ENCODE results near the gene GNAT3. TPM values are rescaled to one million over a fixed set of nuclear protein-coding genes. Genes with fewer than 3 reads are reported as not detected.

GNAT3 gene
- total RNA-seq, 4 donors from 2014 or later: not detected

- WGBS, 2 donors: 24 to 29% methylated on average over 1 of the region's 1 CpG
- no peak for DNase-seq (ENCODE audit: low spot score in 2 of 2)
- no peak for TF ChIP-seq POLR2A (IDR thresholded peaks at IDR 0.05)
Observed at GRCh38 chr7:80542398-80542797, 30.5 kb upstream of the GNAT3 start.

GRCh38 chr7:80540836-80541235, 29.0 kb upstream of the GNAT3 start:
- no peaks in the 10 kb centered on the region for H3K27me3 ChIP-seq
- peak overlapping the region in 1 of 4 donors; percentile 53 for H3K27ac ChIP-seq
- WGBS, 2 donors: 29 to 40% methylated on average over 3 of the region's 3 CpGs

More at GRCh38 chr7:80542398-80542797, 30.5 kb upstream of the GNAT3 start:
- Histone ChIP-seq H3K36me3 (no peaks in the 10 kb centered on the region), H3K4me3 (no peak overlapping the region), H3K9me3 (peaks cover 0 to 21% (median 0%) of the 10 kb centered on the region in 4 donors), H3K27me3 (no peaks in the 10 kb centered on the region), H3K27ac (peak overlapping the region in 1 of 4 donors; percentile 9), H3K4me1 (no peaks in the 10 kb centered on the region)

GRCh38 chr7:80537091-80537490, 25.2 kb upstream of the GNAT3 start:
- Histone ChIP-seq H3K36me3 (no peaks in the 10 kb centered on the region), H3K27ac (no peak overlapping the region)
- TF ChIP-seq POLR2A (IDR thresholded peaks at IDR 0.05) (no peak), CTCF (IDR thresholded peaks at IDR 0.05) (no peak), EP300 (IDR thresholded peaks at IDR 0.05) (no peak)

More at GRCh38 chr7:80540836-80541235, 29.0 kb upstream of the GNAT3 start:
- DNase-seq (ENCODE audit: low spot score in 2 of 2): no peak
- peaks cover 0 to 12% (median 0%) of the 10 kb centered on the region in 4 donors for H3K9me3 ChIP-seq
- no peaks in the 10 kb centered on the region for H3K4me1 ChIP-seq
- no peaks in the 10 kb centered on the region for H3K36me3 ChIP-seq
- no peak overlapping the region for H3K4me3 ChIP-seq
- TF ChIP-seq EP300 (IDR thresholded peaks at IDR 0.05) (no peak), CTCF (IDR thresholded peaks at IDR 0.05) (no peak), POLR2A (IDR thresholded peaks at IDR 0.05) (no peak)

GRCh38 chr7:80536426-80536825, 24.6 kb upstream of the GNAT3 start:
- H3K27ac ChIP-seq: no peak overlapping the region
- H3K9me3 ChIP-seq: no peaks in the 10 kb centered on the region
- H3K36me3 ChIP-seq: no peaks in the 10 kb centered on the region
- H3K27me3 ChIP-seq: no peaks in the 10 kb centered on the region
- TF ChIP-seq POLR2A (IDR thresholded peaks at IDR 0.05) (no peak), EP300 (IDR thresholded peaks at IDR 0.05) (no peak), CTCF (IDR thresholded peaks at IDR 0.05) (no peak)
- WGBS, 2 donors: 84 to 91% methylated on average over 2 of the region's 2 CpGs
- no peak overlapping the region for H3K4me3 ChIP-seq
- no peaks in the 10 kb centered on the region for H3K4me1 ChIP-seq
- DNase-seq (ENCODE audit: low spot score in 2 of 2): no peak

More at GRCh38 chr7:80537091-80537490, 25.2 kb upstream of the GNAT3 start:
- no peak for DNase-seq (ENCODE audit: low spot score in 2 of 2)
- no peaks in the 10 kb centered on the region for H3K4me1 ChIP-seq
- no peaks in the 10 kb centered on the region for H3K9me3 ChIP-seq
- no peak overlapping the region for H3K4me3 ChIP-seq
- H3K27me3 ChIP-seq: no peaks in the 10 kb centered on the region
- WGBS, 2 donors: 93 to 95% methylated on average over 2 of the region's 2 CpGs

- Histone ChIP-seq H3K36me3 (no peaks in the 10 kb centered on the region), H3K27ac (no peak overlapping the region), H3K4me3 (no peak overlapping the region), H3K27me3 (no peaks in the 10 kb centered on the region), H3K4me1 (no peaks in the 10 kb centered on the region), H3K9me3 (no peaks in the 10 kb centered on the region)
- WGBS, 2 donors: 55 to 60% methylated on average over 1 of the region's 1 CpG
- DNase-seq (ENCODE audit: low spot score in 2 of 2): no peak
- TF ChIP-seq EP300 (IDR thresholded peaks at IDR 0.05) (no peak), CTCF (IDR thresholded peaks at IDR 0.05) (no peak), POLR2A (IDR thresholded peaks at IDR 0.05) (no peak)
Observed at GRCh38 chr7:80533287-80533686, 21.4 kb upstream of the GNAT3 start.

- no peaks in the 10 kb centered on the region for H3K4me1 ChIP-seq
- no peaks in the 10 kb centered on the region for H3K36me3 ChIP-seq
- H3K9me3 ChIP-seq: no peaks in the 10 kb centered on the region
- H3K27me3 ChIP-seq: no peaks in the 10 kb centered on the region
- 93 to 100% methylated on average over 2 to 3 of the region's 3 CpGs for WGBS, 2 donors
- no peak for DNase-seq (ENCODE audit: low spot score in 2 of 2)
- no peak overlapping the region for H3K4me3 ChIP-seq
- no peak for TF ChIP-seq CTCF (IDR thresholded peaks at IDR 0.05)
- no peak for TF ChIP-seq POLR2A (IDR thresholded peaks at IDR 0.05)
- TF ChIP-seq EP300 (IDR thresholded peaks at IDR 0.05): no peak
- no peak overlapping the region for H3K27ac ChIP-seq
Observed at GRCh38 chr7:80532153-80532552, 20.3 kb upstream of the GNAT3 start.
